Activated T-cell treated with anti-CD3 and anti-CD28 coated beads, Interleukin-2, amount 50 U/mL, for 1 hour (primary cell): ENCODE data around the gene ADORA2B.
"Not testable (repeated sequence)": the region's sequence is repeated elsewhere in the genome, so short reads cannot be mapped to it uniquely, and the experiment has no call there.

Source experiments
- DNase-seq: peaks from one replicate; pipeline ENCODE4 v3.0.0-alpha.2; 2020

ADORA2B gene

DNA sequence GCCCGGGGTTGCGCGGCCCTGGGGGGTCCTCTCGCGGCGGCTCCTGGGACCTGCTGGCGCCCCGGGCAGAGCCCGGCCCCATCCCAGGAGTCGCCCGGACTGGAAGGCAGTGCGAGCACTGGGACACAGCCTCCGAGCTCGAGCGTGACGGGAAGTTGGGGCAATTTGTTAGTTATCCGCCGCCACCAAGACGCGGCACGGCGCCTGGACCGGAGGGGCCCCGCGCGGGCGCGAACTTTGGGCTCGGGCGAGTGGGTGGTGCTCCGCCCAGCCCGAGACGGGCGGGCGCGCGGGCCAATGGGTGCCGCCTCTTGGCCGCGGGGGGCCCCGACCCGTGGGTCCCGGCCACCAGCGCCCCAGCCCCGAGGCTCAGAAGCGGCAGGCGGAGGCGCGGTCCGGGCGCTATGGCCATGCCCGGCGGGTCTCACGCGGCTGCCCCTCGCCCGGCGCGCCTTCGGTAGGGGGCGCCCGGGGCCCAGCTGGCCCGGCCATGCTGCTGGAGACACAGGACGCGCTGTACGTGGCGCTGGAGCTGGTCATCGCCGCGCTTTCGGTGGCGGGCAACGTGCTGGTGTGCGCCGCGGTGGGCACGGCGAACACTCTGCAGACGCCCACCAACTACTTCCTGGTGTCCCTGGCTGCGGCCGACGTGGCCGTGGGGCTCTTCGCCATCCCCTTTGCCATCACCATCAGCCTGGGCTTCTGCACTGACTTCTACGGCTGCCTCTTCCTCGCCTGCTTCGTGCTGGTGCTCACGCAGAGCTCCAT lies at the start of gene ADORA2B:
ADORA2B (plus strand) TSS at position 372 of the 768 bp plus-strand sequence; CDS start at position 491, 119 bp downstream.
- DNase-seq = peak; percentile 47

DNA sequence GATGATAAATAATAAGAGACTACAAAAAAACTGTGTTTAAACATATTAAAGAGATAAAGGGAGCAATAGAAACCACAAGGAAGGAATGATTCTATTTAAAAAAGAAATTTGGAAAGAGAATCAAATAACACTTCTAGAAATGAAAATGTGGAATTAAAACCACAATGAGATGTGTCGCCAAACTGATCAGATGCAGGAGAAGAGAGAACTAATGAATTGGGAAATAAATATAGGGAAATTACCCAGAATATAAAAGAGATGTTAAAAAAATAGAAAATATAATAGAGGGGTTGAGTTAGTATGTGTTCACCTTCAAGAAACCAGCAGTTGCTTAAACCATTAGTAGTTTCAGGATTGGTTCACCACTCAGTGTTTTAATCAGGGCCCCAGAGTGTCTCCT lies 48.7 kb upstream of the ADORA2B start:
- DNase-seq = no peak

DNA sequence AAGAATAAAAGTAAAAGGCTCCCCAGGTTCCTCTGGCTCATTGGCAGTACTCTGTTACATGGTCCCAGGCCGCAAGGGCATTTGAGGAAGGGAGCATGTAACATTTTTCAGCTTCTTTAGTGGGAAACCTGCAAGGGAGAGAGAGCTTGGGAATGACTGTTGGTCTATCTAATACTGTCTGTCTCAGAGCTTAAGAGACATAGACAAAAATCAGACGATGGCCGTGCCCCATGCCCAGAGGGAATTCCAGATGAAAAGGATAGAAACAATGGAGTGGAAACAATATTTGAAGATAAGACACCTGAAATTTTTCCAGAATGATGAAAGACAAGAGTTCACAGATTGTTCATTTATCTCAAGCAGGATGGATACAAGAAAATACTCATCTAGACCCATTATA lies 48.1 kb upstream of the ADORA2B start:
- no peak for DNase-seq

DNA sequence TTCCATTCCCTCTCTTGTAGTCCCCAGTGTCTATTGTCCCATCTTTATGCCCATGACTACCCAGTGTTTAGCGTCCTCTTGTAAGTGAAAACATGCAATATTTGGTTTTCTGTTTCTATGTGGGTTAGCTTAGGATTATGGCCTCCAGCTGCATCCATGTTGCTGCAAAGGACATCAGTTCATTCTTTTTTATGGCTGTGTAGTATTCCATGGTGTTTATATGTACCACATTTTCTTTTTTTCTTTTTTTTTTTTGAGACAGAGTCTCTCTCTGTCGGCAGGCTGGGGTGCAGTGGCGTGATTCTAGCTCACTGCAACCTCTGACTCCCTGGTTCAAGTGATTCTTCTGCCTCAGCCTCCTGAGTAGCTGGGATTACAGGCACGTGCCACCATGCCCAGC lies 45.3 kb upstream of the ADORA2B start:
- DNase-seq = not testable (repeated sequence)

DNA sequence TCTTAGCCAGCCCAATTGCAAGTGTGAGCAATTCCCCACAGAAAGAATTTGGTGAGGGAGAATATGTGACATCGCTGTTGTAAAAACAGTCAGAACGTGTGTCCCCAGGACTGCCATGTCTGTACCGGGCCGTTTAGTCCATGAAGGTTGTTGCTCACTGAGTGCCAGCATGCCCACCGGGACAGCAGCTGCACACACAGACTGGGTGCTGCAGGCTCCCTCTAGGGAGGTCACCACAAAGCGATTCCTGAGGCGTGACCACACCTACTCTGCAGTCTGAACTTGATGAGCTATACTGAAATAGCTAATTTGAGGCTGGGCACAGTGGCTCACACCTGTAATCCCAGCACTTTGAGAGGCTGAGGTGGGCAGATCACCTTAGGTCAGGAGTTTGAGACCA lies 44.1 kb upstream of the ADORA2B start:
- no peak for DNase-seq

DNA sequence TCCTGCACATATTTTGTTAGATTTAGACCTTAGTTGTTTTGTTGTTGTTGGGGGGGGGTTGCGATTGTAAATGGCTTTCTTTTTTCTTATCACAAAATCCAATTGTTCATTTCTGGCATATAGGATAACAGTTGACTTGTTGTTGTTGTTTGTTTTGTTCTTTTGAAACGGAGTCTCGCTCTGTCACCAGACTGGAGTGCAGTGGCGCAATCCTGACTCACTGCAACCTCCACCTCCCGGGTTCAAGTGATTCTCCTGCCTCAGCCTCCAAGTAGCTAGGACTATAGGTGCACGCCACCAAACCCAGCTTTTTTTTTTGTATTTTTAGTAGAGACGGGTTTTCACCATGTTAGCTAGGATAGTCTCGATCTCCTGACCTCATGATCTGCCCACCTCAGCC lies 39.7 kb upstream of the ADORA2B start:
- not testable (repeated sequence) for DNase-seq

DNA sequence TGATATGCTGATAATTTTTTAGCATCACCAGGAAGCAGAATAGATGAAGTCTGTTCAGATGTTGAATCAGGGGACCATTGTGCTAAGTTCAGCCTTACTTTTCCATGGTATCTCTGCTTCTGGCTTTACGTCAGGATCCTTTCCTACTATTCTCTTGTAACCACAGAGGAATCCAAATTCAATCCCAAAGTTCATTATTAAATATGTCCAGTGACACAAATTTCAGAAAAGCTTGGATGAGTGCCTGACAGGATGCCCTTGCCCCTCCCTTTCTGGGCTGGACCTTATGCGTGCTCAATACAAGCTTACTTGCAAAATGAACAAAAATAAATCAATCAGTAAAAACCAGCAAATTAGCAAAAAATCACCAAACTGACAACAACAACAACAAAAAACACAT lies 37.6 kb upstream of the ADORA2B start:
- DNase-seq = no peak

DNA sequence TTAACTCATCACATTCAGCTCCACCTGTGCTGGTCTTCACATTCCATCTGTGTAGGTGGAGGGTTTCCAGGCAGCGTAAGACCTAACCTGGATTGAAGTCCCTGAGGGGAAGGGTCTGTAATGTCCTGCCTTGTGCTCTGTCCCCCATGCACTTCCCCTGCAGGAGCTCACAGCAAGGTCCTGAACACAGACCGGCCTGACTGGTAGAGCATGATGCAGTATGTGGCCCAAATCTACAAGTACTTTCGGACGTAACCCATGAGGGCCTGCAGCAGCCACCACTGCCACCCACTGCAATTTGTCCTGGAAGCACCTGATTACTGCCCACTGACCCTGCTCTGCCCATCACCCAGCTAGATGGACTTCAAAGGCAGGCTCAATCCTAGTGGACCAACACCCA lies 36.6 kb upstream of the ADORA2B start:
- DNase-seq = no peak

DNA sequence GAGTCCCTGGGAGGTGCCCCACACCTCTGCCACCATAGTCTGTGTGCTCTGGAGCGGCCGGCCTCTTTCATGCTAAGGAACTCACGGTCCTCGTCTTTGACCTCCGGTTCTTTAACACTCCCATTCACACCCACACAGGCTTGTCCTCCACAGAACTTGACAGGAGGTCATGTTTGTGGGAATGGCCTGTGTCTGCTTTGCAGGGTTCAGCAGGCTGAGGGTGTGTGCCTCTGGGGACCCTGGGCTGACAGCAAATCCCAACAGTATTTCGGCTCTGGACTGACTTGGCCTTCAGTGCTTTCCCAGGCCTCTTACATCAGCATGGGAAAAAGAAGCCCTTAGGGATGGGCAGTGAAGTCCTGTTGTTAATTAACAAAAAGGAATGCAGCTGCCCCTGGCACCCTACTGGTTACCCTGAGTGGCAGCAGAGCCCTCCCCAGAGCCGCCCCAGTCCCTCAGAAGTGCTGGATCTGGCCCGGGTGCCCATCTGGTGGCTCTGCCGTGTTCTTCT lies 35.4 kb upstream of the ADORA2B start:
- DNase-seq = no peak

DNA sequence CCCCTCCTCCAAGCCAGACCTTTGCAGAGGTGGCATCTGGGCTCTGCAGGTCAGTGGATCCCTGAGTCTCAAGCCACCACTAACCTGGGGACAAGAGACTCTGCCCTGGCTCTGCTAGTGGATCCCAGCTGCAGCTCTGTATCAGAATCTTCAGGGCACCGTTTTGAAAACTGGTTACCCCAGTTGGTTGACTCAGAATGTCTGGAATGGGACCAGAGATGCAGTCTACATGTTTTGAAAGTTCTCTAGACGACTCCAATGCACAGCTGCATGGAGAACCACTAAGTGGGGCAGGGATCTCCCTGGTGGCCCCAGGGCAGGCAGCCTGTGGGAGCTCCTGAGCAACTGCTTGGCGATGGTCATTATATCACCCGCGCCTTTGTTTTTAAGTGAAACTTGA lies 34.1 kb upstream of the ADORA2B start:
- no peak for DNase-seq

DNA sequence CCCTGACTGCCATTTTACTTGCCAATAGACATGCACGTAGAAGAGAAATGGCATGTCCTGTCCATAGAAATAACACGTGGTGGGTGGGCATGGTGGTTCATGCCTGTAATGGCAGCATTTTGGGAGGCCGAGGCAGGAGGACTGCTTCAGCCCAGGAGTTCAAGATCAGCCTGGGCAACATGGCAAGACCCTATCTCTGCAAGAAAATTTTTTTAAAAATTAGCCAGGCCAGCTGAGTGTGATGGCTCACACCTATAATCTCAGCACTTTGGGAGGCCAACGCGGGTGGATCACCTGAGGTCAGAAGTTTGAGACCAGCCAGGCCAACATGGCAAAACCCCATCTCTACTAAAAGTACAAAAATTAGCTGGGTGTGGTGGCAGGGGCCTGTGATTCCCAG lies 33.2 kb upstream of the ADORA2B start:
- DNase-seq = not testable (repeated sequence)

DNA sequence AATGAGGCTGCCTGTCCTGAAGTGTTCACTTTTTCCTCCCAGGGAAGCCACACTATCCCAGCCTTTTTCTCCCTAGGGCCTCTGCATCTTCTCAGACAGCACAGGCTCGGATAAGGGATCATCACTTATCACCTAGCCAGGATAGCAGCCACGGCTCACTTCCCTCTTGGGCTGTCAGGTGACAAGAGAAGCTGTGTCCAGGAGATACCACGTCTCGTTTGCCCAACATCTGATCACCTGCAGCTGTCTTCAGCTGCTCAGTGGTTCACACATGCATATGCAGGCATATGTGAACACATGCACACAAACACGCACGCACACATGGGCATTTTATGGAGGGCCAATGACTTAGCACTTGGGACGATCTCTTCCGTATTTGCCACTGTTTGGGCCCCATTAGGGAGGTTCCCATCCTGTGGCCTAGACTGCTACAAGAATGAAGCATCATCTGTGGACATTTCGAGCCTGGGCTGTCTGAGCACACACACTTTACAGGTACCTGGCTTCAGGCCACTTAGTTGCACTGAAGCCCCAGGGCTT lies 32.4 kb upstream of the ADORA2B start:
- no peak for DNase-seq

DNA sequence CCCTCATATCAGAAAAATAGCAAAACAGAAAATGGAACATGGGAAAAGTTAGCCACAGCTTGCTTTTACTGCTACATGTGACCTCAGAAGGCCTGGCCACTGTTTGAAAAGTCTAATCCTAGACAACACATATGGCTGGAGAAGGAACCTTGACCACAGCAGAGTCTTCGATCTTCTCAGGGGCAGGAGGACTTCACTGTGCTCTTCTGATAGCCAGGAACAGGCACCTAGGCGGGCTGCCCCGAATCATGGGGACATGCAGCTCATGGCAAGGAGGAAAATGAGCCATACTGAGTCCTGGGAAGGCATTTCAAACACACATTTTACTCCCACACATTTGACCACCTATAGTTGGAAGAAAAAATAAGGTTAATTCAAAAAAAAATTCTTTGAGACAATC lies 31.1 kb upstream of the ADORA2B start:
- DNase-seq = no peak

DNA sequence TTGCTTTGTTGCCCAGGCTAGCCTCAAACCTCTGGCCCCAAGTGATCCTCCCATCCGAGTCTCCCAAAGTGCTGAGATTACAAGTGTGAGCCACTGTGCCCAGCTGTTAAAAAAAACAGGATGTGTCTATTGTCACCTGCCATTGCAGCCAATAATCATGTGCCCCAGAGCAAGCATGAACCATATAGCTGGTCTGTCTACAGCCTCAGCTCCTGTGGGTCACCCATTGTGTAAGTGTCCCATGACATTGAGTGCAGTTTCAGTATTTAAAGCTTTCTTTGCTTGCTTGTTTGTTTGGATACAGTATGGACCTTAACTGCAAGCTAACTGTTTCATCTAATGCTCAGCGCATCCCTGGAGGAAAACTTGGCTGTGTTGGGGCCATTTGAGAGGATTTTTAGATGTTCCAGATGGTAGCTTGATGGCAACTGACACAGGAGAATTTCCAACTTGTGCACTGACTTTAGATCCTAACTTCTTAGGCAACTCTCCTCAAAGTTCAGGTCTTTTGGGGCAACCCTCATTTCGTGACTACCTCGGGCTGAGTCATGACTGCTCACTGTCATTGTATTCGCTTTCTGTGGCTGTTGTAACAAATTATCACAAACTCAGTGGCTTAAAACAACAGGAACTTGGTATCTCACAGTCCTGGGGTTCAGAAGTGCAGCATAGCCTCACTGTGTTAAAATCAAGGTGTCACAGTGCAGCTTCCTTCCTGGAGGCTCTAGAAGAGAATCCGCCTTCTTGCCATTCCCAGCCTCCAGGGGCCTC lies 30.3 kb upstream of the ADORA2B start:
- no peak for DNase-seq

DNA sequence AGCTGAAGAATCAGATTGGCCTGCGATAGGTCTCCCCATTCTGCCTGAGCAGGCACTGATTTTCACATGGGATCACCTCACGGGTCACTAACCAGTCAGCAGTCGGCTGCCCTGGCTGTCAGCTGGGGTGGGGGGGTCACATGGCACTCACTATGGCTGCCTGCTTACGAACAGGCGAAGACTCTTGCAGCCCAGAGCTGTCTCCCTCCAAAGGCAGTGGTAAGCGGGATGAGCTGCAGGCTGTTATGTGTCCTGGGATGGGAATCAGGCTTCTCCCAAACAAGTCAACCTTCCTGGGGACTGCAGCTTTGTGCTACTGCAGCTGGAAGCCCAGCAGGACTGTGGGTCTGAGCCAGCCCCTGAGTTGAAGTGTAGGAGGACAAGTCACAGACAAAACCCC lies 29.0 kb upstream of the ADORA2B start:
- DNase-seq = no peak

DNA sequence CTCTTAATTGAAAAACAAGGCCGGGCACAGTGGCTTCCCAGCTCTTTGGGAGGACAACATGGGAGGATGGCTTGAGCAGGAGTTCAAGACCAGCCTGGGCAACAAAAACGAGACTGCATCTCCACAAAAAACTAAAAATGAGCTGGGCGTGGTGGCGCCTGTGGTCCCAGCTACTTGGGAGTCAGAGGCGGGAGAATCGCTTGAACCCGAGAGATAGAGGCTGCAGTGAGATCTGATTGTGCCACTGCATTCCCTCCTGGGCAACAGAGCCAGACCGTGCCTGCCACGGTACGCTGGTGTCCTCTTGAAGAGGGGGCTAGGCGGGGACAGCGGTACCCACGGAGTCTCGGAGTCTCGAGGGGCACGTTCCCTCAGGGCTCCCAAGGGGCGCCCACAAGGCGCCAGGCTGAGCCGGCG lies 27.9 kb upstream of the ADORA2B start:
- DNase-seq = no peak

DNA sequence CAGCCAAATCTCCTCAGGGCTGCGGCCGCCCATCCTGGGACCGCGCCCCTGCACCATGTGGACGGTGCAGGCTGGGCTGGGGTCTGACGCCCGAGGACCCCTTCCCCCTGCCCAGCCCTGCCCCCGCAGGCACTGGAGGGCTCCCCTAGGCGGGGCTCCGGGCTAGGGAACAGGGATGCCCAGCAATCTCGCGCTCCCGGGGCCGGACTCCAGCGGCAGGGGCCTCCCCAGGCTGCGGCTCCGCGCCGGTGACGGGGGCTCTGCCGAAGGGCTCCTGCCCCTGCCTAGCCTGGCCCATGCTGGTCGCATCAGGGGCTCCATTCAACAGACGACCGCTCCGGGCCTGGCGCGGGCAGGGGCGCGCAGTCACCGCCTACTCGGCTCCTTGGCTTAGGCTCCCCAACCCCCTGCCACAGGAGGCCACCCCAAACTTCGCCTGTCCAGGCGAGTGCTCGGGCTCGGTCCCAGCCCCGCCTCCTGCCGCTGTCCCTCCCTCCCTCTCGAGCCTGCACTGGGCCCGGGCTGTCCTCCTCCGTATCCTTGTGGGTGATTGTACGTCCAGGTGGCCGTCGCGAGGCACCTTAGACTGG lies 27.4 kb upstream of the ADORA2B start:
- DNase-seq = no peak

DNA sequence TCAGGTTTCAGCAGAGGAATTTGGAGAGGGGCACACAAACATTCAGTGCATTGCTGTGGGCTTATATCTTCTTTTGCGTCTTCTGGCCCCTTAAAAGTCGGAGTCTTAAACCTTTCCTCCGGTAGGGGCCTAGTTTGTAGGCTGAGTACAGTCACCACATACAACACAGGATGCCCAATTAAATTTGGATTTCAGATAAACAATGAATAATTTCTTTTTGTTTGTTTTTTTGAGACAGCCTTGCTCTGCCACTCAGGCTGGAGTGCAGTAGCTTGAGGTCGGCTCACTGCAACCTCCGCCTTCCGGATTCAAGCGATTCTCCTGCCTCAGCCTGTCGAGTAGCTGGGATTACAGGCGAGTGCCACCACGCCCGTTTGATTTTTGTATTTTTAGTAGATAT lies 26.7 kb upstream of the ADORA2B start:
- DNase-seq = no peak

DNA sequence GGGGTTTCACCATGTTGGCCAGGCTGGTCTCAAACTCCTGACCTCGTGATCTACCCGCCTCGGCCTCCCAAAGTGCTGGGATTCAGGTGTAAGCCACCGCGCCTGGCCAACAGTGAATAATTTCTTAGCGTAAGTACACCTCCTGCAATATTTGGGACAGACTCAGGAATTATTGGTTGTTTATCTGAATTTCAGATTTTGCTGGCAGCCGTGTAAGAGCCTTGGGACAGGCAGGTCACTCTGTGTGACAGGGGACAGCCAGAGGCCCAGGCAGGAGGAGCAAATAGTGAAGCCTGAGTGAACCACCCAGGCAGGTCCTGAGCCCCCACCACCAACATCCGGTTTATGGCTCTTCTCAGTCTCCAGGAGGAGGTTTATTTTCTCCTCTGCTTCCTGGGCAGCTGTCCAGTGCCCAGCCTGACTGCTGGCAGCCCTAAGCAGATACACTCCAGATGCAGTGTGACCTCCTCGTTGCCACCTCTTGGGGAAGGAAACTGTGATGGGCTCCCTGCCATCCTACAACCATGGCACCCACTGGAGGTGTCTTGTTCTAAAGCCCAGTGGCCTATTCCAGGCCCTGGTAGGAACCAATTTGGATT lies 26.2 kb upstream of the ADORA2B start:
- DNase-seq = no peak

DNA sequence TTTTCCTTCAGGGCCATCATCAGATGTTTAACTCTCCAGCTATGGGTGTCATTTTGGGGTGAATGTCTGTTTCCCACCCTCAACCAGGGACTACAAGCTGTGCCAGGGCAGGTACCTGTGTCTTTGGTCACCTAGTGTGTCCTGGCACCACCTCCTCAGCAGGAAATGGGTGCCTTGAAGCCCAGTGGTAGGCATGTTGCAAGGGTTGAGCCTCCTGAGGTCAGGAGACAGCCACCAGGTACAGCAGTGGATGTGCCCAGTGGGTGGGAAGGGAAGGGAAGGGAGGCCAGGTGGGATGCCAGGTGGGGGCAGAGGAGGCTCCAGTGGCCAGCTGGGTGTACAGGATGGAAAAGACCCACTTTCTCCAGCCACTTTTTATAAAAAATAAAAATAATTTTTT lies 25.5 kb upstream of the ADORA2B start:
- DNase-seq = no peak

DNA sequence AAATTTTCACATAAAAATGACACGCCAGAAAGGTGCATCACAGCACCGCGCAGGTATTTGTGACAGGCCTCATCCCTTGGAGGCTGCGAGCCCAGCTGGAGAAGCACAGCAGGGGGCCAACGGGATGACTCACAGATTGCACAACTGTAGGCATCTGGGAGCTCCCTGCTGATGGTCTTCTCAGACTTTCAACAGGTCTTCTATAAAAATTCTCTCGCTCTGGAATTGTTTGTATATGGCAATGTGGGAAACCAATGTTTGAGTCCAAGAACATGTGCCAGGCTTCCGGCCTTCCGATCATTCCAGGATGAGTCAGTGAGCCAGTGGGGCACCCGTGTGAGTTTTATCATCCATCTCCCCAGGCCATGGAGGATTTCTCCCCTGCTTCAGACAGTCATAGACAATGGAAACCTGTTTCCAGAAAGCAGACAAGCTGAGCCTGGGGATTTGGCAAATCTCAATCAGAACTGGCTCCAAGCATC lies 24.1 kb upstream of the ADORA2B start:
- DNase-seq = no peak

DNA sequence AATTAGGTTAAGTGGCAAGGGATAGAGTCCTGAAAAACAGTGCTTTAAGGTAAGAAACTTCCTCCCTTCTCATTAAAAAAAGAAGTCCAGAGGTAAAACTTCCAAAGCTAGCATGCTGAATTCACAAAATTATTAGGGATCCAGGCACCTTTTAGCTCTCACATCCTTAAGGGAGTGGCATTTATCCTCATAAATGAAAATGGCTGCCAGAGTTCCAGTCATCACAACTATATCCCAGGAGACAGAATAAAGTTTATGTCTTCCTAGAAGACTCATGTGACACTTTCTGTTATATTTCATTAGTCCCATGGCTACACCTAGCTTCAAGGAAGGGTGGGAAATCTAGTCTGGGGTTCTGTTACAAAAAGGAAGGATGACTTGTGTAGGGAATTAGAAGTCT lies 23.3 kb upstream of the ADORA2B start:
- no peak for DNase-seq

DNA sequence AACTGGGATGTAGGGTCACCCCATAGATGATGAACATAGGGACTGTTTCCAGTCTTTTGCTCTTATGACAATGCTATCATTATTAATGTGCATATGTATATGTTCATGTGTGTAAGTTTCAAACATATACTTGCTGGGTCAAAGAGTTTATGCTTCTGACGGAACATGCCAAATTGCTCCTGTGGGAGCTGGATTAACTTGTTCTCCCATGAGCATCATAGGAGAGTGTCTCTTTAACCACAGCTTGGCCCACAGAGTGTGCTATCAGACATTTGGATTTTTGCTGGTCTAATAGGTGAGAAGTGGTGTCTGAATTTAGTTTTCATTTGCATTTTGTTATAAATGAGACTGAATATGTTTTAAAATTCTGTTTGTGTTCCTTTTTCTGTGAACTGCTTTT lies 22.3 kb upstream of the ADORA2B start:
- DNase-seq = no peak
